ENCODE data around the gene VEGFB.
A peak's percentile ranks its signal among the peaks of the same experiment; 100 is the strongest.

The VEGFB gene

DNA sequence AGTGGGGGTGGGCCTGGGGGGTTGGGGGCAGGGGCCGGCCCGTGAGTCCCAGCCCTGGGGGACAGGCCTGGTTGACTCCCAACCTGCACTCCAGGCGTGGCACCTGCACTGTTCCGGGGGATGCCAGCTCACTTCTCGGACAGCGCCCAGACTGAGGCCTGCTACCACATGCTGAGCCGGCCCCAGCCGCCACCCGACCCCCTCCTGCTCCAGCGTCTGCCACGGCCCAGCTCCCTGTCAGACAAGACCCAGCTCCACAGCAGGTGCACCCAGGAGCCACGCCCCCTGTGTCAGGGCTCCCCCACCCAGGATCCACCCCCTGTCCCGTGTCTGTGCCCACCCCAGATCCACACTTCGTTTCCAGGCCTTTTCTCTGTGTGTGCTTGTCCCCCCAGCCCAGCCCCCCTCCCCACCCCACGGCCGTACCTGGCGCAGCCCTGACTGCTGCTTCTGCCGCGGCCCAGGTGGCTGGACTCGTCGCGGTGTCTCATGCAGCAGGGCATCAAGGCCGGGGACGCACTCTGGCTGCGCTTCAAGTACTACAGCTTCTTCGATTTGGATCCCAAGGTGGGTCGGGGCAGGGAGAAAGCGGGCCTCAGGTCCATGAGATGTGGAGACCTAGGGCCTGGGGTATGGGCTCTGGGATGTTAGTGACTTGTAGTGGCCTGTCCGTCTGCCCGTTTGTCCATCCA is 23.1 kb upstream of the VEGFB start:
- DNase-seq (ENCODE audit: low read depth in 2 of 2): no peak

- DNase-seq (ENCODE audit: low read depth in 2 of 2): no peak
Observed at GRCh38 chr11:64216879-64217278, 17.5 kb upstream of the VEGFB start.

DNA sequence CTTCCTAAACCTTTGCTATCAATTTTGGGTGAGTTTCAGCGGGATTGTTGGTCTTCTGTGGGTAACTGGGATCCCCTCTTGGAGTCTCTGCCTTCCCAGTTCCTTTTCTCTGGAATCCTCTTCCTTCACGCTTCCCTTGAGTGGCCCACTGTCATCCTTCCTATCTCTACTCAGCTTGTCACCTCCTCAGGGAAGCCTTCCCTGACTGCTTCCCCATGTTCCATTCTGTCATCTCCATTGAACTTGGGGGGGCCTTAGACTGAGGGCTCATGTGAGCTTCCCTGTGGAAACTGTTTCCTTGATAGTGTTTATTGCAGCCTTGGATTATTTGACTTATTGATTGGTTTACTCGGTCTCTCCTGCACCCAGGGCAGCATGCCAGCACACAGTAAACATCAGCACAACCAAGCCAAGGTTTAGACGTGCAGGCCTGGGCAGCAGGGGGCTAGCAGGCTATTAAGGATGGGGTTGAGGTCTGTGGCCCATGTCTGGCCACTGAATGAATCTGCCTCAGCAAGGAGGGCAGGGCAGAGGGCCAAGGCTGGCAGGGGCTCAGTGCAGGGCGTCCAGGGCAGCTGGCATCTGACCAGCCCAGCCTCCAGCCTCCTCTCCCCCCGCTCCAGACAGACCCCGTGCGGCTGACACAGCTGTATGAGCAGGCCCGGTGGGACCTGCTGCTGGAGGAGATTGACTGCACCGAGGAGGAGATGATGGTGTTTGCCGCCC is 15.6 kb upstream of the VEGFB start:
- no peak for DNase-seq (ENCODE audit: low read depth in 2 of 2)

DNA sequence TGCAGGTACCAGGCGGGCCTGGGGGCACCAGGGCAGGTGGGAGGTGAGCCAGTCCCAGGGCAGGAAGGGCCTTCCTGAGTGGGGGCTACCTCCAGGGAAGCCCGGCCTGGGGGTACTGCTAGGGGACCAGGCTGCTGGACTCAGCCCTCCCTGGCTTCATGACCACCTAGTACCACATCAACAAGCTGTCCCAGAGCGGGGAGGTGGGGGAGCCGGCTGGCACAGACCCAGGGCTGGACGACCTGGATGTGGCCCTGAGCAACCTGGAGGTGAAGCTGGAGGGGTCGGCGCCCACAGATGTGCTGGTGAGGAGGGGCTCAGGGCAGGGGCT is 15.1 kb upstream of the VEGFB start:
- DNase-seq (ENCODE audit: low read depth in 2 of 2): no peak

- DNase-seq (ENCODE audit: low read depth in 2 of 2): no peak
Observed at GRCh38 chr11:64219755-64220154, 14.6 kb upstream of the VEGFB start.

DNA sequence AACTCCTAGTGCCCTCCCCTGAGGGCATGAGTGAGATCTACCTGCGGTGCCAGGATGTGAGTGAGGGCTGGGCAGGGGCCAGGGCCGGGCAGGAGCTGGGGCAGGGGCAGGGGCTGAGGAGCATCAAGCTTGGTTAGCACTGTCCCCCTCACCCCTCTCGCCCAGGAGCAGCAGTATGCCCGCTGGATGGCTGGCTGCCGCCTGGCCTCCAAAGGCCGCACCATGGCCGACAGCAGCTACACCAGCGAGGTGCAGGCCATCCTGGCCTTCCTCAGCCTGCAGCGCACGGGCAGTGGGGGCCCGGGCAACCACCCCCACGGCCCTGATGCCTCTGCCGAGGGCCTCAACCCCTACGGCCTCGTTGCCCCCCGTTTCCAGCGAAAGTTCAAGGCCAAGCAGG is 14.1 kb upstream of the VEGFB start:
- no peak for DNase-seq (ENCODE audit: low read depth in 2 of 2)

DNA sequence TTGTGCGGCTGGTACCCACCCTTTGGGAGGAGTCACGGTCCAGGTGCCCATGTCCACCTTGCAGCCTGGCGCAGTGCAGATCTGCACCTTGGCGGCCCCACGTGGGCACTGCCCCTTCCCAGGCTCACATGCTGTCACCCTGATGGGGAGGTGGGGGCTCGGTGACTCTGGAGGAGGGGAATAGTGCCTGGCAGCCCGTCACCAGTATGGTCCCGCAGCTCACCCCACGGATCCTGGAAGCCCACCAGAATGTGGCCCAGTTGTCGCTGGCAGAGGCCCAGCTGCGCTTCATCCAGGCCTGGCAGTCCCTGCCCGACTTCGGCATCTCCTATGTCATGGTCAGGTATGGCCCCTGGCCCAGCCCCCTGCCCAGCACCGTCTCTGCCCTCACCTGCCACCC is 13.6 kb upstream of the VEGFB start:
- no peak for DNase-seq (ENCODE audit: low read depth in 2 of 2)

DNA sequence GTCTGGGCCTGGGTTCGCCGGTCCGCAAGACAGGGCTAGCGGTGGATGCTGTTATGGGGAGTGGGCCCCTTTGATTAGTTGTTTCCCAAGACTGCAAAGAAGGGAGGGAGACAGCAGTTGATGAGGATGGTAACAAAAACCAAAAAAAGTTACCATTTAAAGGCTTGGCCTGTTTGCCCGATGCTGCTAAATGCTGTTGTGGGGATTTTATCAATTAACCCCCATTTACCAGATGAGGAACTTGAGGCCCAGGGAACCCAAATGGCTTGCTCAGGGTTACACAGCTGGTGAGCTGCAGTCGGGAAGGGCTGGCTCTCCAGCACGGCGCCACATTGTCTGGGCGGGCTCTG is 11.8 kb upstream of the VEGFB start:
- DNase-seq (ENCODE audit: low read depth in 2 of 2): no peak

- DNase-seq (ENCODE audit: low read depth in 2 of 2): no peak
Observed at GRCh38 chr11:64223001-64223651, 11.3 kb upstream of the VEGFB start.

DNA sequence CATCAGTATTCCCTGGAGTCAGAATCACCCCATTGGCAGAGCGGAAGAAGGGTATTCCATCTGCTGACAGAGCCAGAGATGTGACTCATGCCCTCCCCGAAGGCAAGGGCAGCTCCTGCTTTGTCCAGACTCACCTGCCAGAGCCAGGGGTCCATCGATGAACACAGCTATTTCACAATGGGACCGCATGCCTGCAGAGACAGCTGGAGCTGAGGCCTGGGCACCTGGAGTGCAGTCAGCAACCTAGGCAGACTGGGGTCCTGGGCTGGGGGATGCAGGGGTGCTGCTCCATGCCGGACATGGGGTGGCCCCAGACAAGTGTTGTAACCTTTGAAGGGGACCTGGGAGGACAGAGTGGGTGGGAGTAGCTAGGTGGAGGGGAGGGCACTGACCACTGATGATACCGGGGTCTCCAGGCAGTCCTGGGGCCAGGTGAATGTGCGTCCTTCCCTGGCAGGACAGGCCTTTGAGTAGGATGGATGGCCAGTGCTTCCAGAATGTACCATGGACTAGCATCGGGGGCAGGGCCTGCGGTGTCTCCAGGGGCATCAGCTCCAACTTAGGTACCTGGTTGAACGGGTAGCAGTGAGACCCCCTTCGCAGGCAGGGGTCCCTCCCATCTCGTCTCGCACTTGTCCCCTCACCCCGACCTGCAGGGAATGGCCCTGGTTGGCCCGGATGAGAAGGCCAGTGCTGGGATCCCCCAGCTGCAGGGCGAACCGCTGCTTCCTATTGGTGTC is 10.1 kb upstream of the VEGFB start:
- DNase-seq (ENCODE audit: low read depth in 2 of 2): no peak

- DNase-seq (ENCODE audit: low read depth in 2 of 2): no peak
Observed at GRCh38 chr11:64224891-64225607, 9.3 kb upstream of the VEGFB start.

GRCh38 chr11:64225608-64226506 is 8.5 kb upstream of the VEGFB start, which contains the start of the genes NUDT22 and TRPT1:
Gene NUDT22 (plus strand): TSS chr11:64226274. CDS start chr11:64226653, 379 bp downstream.
Gene TRPT1 (minus strand): TSS chr11:64226186. CDS start chr11:64225860, 326 bp downstream.
- peak; percentile 86 to 89 for DNase-seq (ENCODE audit: low read depth in 2 of 2)

GRCh38 chr11:64226507-64227051 is 7.8 kb upstream of the VEGFB start:
- DNase-seq (ENCODE audit: low read depth in 2 of 2): peak in 1 of 2 donors; percentile 38

GRCh38 chr11:64227405-64227956 is 6.9 kb upstream of the VEGFB start:
- no peak for DNase-seq (ENCODE audit: low read depth in 2 of 2)

GRCh38 chr11:64229090-64229743 is 5.2 kb upstream of the VEGFB start:
- no peak for DNase-seq (ENCODE audit: low read depth in 2 of 2)

DNA sequence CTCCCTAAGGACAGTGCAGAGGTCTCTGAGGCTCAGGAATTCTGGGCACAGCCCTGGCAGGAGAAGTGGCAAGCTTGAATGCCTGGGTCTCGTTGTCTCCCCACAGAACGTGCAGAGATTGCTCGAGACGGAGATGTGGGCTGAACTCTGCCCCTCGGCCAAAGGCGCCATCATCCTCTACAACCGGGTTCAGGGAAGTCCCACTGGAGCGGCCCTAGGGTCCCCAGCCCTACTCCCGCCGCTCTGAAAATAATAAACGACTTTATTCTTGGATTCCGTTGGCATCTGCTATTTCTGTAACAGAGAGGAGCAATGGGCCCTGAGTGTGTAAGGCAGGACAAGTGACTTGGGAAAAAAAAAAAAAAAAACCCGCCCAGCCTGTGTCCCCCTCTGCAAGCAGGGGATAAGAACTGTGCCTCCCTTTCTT is 4.6 kb upstream of the VEGFB start:
- no peak for DNase-seq (ENCODE audit: low read depth in 2 of 2)

DNA sequence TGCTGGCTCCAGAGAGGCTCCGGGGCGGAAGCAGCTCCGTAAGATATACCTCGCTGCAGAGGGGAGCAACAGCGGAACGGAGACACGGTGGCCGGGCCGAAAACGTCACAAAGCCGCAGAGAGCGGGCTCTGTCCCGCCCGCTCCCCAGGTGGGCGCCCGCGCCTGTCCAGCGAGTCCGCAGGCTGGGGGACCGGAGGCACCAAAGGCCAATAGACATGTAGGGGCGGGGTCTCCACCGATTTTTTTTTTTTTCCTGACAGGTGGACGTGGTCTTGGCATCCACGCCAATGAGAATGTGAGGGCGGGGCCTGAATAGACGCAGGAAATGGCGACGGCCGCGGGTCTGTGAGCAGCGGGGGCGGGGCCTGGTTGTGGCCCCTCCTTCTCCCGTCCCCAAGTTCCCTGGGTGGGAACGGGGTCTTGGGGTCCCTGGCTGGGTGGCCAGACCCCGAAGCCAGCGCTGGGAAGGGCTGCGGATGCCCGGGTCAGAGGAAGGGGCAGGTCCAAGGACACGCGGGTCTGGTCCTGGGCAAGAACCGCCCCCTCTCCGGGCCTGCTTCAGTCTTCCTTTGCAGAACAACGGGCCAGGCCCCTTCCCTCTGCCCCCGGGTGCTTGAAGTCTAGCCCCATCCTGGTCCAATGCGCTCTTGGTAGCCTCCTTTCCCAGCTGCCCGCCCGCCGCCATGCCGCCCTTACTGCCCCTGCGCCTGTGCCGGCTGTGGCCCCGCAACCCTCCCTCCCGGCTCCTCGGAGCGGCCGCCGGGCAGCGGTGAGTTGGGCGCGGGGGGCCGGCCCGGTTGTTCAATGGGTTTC is 4.0 kb upstream of the VEGFB start, which contains the start of gene DNAJC4:
TSS of gene DNAJC4 (plus strand) at position 378 of the 814 bp plus-strand sequence. CDS start at position 685, 307 bp downstream.
- peak in 1 of 2 donors; percentile 79 for DNase-seq (ENCODE audit: low read depth in 2 of 2)

GRCh38 chr11:64230985-64231365 is 3.4 kb upstream of the VEGFB start:
- DNase-seq (ENCODE audit: low read depth in 2 of 2): no peak

All from stimulated activated CD8-positive, alpha-beta memory T cell treated with anti-CD3 and anti-CD28 coated beads, Interleukin-2, amount 100 ng/mL, for 1 hour (primary cell).